ENCODE data around the gene FCER1G. TPM values are rescaled to one million over a fixed set of nuclear protein-coding genes. Genes with fewer than 3 reads are reported as not detected.
A peak's percentile ranks its signal among the peaks of the same experiment; 100 is the strongest.

FCER1G gene
- total RNA-seq: 1 to 10 TPM in 1 of 2 donors, under 1 TPM in 1; 0.49 to 7.4 TPM

GRCh38 chr1:161215076-161215475 is at the start of gene FCER1G:
FCER1G (plus strand) TSS chr1:161215295; CDS start chr1:161215322, 27 bp downstream.
- DNase-seq (ENCODE audit: low spot score in 2 of 2) (no peak), ATAC-seq (no peak)
- Mint-ChIP-seq H3K27ac (peak within 1 kb of the TSS; percentile 73 to 84), H3K36me3 (peaks cover 20 to 27% of the 10 kb centered on the region in 2 donors), H3K9me3 (no peaks in the 10 kb centered on the region)

GRCh38 chr1:161165742-161166668 is 49.1 kb upstream of the FCER1G start, which contains the start of gene PPOX:
PPOX (plus strand) TSS chr1:161166426; CDS start chr1:161166848, 422 bp downstream.
- DNase-seq (ENCODE audit: low spot score in 2 of 2) (peak; percentile 89 to 95), ATAC-seq (peak; percentile 95 to 96)
- H3K9me3 Mint-ChIP-seq: no peaks in the 10 kb centered on the region
- H3K36me3 Mint-ChIP-seq: peaks cover 0 to 15% of the 10 kb centered on the region in 2 donors
- peak within 1 kb of the TSS; percentile 88 to 96 for H3K27ac Mint-ChIP-seq

DNA sequence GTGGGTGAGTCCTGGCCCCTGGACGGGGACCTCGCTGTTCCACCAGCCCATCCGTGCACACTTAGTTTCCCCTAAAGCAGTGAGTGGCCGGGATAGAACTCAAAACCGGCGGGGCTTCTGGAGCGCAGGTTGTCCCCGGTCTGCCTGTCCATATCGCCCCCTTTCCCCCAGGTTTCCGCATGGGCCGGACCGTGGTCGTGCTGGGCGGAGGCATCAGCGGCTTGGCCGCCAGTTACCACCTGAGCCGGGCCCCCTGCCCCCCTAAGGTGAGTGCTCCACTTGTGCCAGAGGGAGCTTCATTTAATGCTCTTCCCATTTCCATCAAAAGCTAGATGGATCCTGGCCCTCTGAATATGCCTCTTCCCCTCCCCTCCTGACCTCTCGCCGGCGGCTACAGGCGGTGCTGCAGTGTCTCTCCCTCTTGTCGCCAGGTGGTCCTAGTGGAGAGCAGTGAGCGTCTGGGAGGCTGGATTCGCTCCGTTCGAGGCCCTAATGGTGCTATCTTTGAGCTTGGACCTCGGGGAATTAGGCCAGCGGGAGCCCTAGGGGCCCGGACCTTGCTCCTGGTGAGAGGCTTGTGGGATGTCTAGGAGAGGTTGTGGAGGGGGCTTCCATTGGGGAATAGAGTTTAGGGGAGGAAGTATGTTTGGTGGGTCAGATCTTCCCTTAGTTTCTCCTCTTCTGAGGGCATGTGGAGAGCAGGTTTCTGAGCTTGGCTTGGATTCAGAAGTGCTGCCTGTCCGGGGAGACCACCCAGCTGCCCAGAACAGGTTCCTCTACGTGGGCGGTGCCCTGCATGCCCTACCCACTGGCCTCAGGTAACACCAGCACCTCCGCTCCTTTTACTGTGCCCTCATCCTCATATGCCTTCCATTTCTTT is 48.2 kb upstream of the FCER1G start:
- Mint-ChIP-seq H3K36me3 (peaks cover 0 to 20% of the 10 kb centered on the region in 2 donors), H3K9me3 (no peaks in the 10 kb centered on the region), H3K27ac (peak overlapping the region; percentile 88 to 96)
- DNase-seq (ENCODE audit: low spot score in 2 of 2): no peak
- no peak for ATAC-seq

GRCh38 chr1:161168906-161169305 is 46.2 kb upstream of the FCER1G start:
- peak overlapping the region in 1 of 2 donors; percentile 58 for H3K27ac Mint-ChIP-seq
- DNase-seq (ENCODE audit: low spot score in 2 of 2) (no peak), ATAC-seq (no peak)
- H3K9me3 Mint-ChIP-seq: no peaks in the 10 kb centered on the region
- peaks cover 9 to 37% of the 10 kb centered on the region in 2 donors for H3K36me3 Mint-ChIP-seq

DNA sequence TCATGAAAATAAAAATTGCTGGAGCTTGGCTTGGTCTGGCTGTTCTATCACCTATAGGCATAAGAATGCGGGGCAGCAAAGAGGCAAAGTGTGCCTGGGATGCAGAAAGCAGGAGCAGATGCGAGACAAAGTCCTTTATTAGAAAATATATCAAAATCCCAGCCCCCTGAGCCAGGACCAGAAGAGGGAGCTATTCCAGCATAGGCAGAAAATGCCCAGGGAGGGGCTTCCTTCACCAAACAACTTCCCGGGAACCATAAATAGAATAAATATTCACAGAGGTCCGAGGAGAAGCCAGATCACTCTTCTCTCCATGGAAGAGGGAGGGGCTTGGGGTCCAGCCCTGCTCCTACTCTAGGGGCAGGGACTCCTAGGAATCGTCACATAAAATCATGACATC is 43.9 kb upstream of the FCER1G start:
- H3K9me3 Mint-ChIP-seq: no peaks in the 10 kb centered on the region
- no peak for ATAC-seq
- H3K27ac Mint-ChIP-seq: peak overlapping the region; percentile 42 to 57
- no peak for DNase-seq (ENCODE audit: low spot score in 2 of 2)
- peaks cover 27 to 49% of the 10 kb centered on the region in 2 donors for H3K36me3 Mint-ChIP-seq

GRCh38 chr1:161171696-161172095 is 43.4 kb upstream of the FCER1G start:
- DNase-seq (ENCODE audit: low spot score in 2 of 2) (no peak), ATAC-seq (no peak)
- Mint-ChIP-seq H3K36me3 (peaks cover 32 to 54% of the 10 kb centered on the region in 2 donors), H3K27ac (peak overlapping the region; percentile 42 to 57), H3K9me3 (no peaks in the 10 kb centered on the region)

GRCh38 chr1:161172349-161172748 is 42.7 kb upstream of the FCER1G start:
- peak overlapping the region; percentile 66 to 94 for H3K27ac Mint-ChIP-seq

GRCh38 chr1:161172776-161173376 is 42.2 kb upstream of the FCER1G start:
- DNase-seq (ENCODE audit: low spot score in 2 of 2) (no peak), ATAC-seq (no peak)
- Mint-ChIP-seq H3K27ac (peak overlapping the region; percentile 66 to 94), H3K36me3 (peaks cover 41 to 61% of the 10 kb centered on the region in 2 donors), H3K9me3 (no peaks in the 10 kb centered on the region)

More at GRCh38 chr1:161172349-161172748, 42.7 kb upstream of the FCER1G start:
- DNase-seq (ENCODE audit: low spot score in 2 of 2) (no peak), ATAC-seq (no peak)
- no peaks in the 10 kb centered on the region for H3K9me3 Mint-ChIP-seq
- peaks cover 39 to 59% of the 10 kb centered on the region in 2 donors for H3K36me3 Mint-ChIP-seq

DNA sequence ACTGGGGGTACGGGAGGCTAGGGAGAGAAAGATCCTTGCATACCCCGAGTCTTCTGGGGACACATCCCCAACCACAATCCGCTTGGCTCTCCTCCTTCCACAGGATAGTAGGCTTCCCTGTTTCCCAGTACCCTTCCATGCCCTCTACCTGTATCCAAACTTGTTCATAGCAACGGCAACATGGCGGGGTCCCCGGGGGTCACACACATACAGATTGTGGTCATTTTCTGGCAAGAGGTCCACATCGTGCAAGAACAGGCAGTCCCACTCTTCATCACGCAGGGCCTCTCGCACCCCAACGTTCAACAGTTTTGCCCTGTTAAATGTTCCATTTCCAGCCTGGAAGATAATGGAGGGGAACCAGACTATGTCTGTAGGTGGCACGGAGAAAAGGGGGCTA is 41.4 kb upstream of the FCER1G start:
- no peak for DNase-seq (ENCODE audit: low spot score in 2 of 2)
- Mint-ChIP-seq H3K9me3 (no peaks in the 10 kb centered on the region), H3K27ac (peak overlapping the region; percentile 61 to 94), H3K36me3 (peaks cover 41 to 61% of the 10 kb centered on the region in 2 donors)
- no peak for ATAC-seq

DNA sequence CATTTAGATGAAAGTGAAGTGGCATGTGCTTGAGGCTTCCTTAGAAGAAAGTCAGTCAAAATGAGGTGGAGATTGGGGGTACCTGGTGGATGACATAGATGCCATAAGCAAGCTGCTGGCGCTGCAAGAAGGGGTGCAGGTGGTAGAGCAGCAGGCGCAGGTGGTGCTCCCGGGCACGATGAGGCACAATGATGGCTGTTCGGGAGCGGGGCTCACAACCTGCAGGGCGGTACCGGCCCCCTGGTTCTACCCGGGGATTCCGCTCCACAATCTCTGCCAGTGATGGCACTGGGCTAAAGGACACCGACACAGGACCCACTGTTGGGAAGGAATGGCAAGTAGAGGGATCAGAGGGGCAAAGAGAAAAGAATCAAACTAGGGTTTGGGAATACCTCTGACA is 40.2 kb upstream of the FCER1G start:
- DNase-seq (ENCODE audit: low spot score in 2 of 2) (no peak), ATAC-seq (no peak)
- peak overlapping the region in 1 of 2 donors; percentile 94 for H3K27ac Mint-ChIP-seq
- H3K9me3 Mint-ChIP-seq: no peaks in the 10 kb centered on the region
- H3K36me3 Mint-ChIP-seq: peaks cover 41 to 57% of the 10 kb centered on the region in 2 donors

DNA sequence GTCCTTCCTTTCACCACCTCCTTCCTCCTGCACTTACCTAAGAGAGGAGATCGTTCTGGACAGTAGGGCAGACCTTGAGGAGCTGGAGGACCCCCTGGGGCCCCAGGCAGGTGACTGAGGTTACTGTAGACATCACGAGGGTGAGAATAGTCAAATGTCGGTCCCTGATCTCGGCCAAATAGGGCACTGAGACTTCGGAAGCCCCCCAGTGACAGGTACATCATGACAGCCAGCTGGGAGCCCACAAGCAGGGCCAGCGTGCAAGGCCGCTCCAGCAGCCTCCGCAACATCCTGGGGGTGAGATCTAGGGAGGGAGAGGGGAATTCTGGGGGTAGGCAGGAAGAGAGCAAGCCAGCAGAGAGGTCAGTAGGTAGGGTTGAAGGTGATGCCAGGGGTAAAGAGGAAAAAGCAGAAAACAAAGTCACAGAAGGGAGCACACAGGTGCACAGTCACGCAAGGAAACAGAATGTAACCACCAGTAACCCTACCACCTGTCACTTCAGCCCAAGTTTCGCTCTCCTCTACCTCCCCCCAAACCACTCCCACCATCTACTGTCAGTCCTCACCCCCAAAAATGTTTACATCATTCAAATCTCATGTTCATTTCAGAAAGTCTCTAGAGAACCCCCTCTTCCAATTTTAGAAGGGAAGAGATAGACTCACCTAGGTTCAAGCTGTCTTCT is 39.2 kb upstream of the FCER1G start:
- no peak for DNase-seq (ENCODE audit: low spot score in 2 of 2)
- peak overlapping the region; percentile 94 to 100 for H3K27ac Mint-ChIP-seq
- no peaks in the 10 kb centered on the region for H3K9me3 Mint-ChIP-seq
- peaks cover 41 to 56% of the 10 kb centered on the region in 2 donors for H3K36me3 Mint-ChIP-seq
- no peak for ATAC-seq

DNA sequence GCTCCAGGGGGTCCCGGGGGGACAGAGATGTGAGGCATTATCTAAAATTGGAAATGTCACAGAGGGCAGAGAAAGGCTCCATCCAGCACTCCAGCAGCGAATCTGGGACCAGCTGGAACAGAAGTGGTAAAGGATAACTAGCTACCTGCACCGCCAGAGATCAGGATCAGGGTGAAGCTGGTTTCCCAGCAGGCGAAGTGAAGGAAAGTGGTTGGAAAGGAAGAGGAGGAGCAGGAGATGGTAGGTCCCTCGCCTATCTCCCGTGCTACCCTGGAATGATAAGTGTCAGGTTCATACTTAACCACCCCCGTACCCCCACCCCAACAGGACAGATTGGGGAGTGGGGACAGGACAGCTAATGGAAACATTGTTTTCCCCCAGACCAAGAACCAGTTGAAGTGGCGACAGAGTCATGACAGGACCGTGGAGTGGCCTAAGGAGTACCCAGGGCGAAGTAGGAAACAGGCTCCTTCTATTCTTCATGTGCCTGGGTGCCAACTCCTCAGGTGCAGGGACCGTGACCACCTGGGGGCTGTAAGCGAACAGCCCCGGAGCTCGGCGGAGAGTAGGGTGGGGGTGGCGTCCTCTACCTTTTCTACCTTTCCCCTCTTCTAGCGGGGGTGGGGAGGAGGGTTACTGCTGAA is 38.5 kb upstream of the FCER1G start:
- ATAC-seq (peak in 1 of 2 donors; percentile 2), DNase-seq (ENCODE audit: low spot score in 2 of 2) (no peak)
- Mint-ChIP-seq H3K27ac (peak overlapping the region; percentile 94 to 100), H3K9me3 (no peaks in the 10 kb centered on the region), H3K36me3 (peaks cover 41 to 49% of the 10 kb centered on the region in 2 donors)

DNA sequence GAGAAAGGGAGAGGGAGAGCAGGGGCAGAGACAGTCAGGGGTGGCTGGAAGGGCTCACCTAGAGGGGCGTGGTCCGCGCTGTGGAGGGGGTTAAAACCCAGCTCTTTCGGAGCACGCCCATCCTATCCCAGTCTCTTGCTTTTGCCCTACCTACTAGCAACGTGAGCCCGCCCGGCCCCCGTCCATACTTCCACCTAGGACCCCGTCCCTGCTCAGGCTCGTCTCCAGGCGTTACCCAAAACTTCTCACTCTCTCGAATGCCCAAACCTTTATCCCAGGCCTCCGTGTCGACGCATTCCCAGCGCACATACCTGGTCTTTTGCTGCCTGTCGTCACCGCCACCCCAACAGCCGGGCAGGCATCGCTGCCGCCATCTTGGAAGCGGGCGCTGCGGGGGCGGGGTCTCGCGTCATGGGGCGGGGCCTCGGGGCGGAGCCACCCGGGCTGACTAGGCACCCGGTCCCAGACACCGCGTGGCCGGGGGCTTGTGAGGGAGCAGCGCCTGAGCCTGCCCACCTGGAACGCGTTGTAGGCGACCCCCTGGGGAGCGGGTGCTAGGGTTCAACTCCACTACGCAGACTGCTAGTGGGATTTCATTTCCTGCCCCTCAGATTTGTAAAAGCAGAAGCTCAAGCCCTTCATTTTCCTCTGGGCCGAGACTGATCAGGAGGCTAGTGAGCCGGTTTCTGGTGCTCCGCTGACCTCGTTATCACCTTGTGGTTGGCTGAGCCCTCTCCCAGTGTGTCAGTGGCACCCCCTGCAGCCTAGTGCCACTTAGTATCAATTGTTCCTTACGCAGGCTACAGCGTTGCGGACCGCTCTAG is 37.8 kb upstream of the FCER1G start, which contains the start of gene B4GALT3:
TSS of gene B4GALT3 (minus strand) at position 396 of the 824 bp plus-strand sequence. CDS start 1,447 bp downstream, outside the sequence.
- peak within 1 kb of the TSS; percentile 94 to 100 for H3K27ac Mint-ChIP-seq
- H3K36me3 Mint-ChIP-seq: peaks cover 41 to 49% of the 10 kb centered on the region in 2 donors
- DNase-seq (ENCODE audit: low spot score in 2 of 2) (peak; percentile 91 to 99), ATAC-seq (peak; percentile 86 to 87)
- H3K9me3 Mint-ChIP-seq: no peaks in the 10 kb centered on the region

- DNase-seq (ENCODE audit: low spot score in 2 of 2) (no peak), ATAC-seq (no peak)
- Mint-ChIP-seq H3K27ac (peak overlapping the region; percentile 94 to 100), H3K36me3 (peaks cover 41 to 43% of the 10 kb centered on the region in 2 donors), H3K9me3 (no peaks in the 10 kb centered on the region)
These were observed 37.2 kb upstream of the FCER1G start for GRCh38 chr1:161177936-161178244.

DNA sequence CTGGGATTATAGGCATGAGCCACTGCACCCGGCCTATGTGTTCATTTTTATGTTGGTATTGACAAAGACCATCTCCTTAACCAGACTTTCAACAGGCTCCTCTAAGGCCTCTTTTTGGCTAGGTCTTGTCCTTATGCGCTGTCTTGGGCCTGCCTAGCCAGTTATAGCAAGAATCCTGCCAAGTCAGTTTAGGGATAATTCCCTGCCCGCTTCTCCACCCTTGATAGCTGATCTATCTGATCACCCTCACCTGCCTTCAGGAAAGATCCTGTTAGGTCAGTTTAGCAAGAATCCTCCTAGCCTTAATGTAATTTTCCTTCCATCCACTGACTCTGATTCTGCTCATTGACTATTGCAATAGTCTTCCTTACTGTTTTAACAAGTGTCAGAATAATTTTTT is 35.4 kb upstream of the FCER1G start:
- ATAC-seq: no peak
- peak overlapping the region in 1 of 2 donors; percentile 97 for H3K27ac Mint-ChIP-seq

More for the DNA sequence above, 35.4 kb upstream of the FCER1G start:
- Mint-ChIP-seq H3K9me3 (no peaks in the 10 kb centered on the region), H3K36me3 (peaks cover 26 to 27% of the 10 kb centered on the region in 2 donors)
- no peak for DNase-seq (ENCODE audit: low spot score in 2 of 2)
